T47D (cell line): Measurements from ENCODE around the gene EML6.

ENCODE experiments used
- DNase-seq, 2 experiments: peaks; one replicate each; pipeline versions ENCODE4 v3.0.0 to v3.0.0-alpha.2; 2011 to 2012; ENCODE audit warnings: low read depth in 1 of 2, low spot score in 1 of 2
- JUND ChIP-seq: IDR thresholded peaks from 2 replicates; pipeline ENCODE4 v1.6.1; 2012; ENCODE audit warnings: low read depth
- in situ Hi-C: cut with HindIII; loops from 2 replicates; pipeline ENCODE4 v1.10.0; 2016; ENCODE audit warnings: low sequenced_read_pairs, low pct_unique_long_range_greater_than_20kb

Gene EML6

DNA sequence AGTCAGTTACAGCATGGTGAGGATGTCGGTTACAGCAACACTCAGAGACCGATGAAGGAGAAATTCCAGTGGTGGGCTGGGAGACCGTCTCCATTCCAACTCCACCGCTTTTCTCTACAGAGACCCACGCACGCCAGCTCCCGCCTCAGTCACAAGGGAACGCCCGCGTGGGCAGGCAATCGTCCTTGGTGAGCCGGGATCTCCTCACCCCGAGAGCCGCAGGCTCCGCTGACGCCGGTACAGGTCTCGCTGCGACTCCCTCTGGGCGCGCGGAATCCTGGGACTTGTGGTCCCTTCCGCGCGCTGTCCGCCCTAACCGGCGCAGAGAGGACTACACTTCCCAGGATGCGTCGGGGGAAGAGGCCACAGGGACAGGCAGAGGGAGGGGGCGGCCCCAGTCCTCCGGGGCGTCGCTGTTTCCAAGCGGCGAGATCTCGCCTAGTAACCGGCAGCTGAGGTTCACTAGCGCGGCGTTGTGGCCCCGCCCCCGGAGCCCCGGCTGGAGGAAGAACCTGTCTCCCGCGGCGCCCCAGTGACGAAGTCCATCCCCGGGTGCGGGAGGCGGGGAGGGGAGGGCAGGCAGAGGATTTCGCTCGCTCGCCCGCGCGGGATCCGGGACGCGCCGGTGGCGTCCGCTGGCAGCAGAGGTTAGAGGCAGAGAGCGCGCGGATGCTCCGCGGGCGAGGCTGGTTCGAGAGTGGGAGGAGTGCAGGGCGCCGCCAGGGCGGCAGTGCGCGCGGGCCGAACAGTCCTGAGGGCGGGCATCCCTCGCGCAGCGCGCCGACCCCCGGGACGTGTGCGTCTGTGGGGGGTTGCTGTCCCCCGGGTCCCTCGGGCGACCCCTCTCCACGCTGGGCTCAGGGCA, at the start of gene EML6:
EML6 (plus strand) TSS at position 532 of the 865 bp plus-strand sequence. CDS start 1,400 bp downstream, outside the sequence.
- no peak for TF ChIP-seq JUND
- in situ Hi-C loops: no loop called here
- peak; percentile 97 to 98 for DNase-seq

DNA sequence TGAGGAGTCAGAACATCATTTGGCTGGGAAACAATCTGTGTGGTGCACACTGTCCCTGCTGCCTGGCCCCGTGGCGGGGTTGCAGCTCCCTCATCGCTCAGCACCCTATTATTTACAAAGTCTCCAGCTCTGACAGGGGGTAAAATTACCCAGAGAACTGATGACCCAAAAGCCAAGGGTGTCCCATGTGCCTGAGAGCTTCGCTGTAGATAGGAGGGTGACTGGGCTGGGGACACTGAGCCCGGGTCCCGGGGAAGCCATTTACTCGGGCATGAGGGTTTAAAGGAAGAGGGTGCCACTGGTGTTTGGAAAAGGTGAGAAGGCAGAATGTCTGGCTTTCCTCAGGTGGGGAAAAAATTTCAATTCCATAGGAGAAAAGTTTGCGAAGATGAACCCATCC, 48.2 kb upstream of the EML6 start:
- DNase-seq: no peak
- in situ Hi-C loops: no loop called here
- no peak for TF ChIP-seq JUND

- no peak for DNase-seq
- in situ Hi-C loops: no loop called here
- no peak for TF ChIP-seq JUND
These were observed 47.7 kb upstream of the EML6 start for GRCh38 chr2:54675738-54676137.

GRCh38 chr2:54676656-54677055, 46.8 kb upstream of the EML6 start:
- TF ChIP-seq JUND: no peak
- in situ Hi-C loops: no loop called here
- no peak for DNase-seq

GRCh38 chr2:54677476-54678265, 45.8 kb upstream of the EML6 start:
- in situ Hi-C loops: no loop called here
- no peak for DNase-seq
- TF ChIP-seq JUND: no peak

- TF ChIP-seq JUND: no peak
- in situ Hi-C loops: no loop called here
- DNase-seq: no peak
These were observed 44.7 kb upstream of the EML6 start for GRCh38 chr2:54678719-54679118.

GRCh38 chr2:54680397-54681041, 42.9 kb upstream of the EML6 start:
- in situ Hi-C loops: no loop called here
- DNase-seq: no peak

DNA sequence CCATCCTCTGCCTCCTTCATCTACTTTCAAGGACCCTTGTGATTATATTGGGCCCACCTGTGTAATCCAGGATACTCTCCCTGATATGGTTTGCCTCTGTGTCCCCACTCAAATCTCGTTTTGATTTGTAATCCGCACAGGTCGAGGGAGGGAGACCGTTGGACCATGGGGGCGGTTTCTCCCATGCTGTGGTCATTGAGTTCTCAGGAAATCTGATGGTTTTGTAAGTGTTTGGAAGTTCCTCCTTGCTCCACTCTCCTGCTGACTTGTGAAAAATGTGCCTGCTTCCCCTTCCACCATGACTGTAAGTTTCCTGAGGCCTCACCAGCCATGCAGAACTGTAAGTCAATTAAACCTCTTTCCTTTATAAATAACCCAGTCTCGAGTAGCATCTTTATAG, 42.0 kb upstream of the EML6 start:
- DNase-seq: no peak
- in situ Hi-C loops: no loop called here
- TF ChIP-seq JUND: no peak

More at GRCh38 chr2:54680397-54681041, 42.9 kb upstream of the EML6 start:
- TF ChIP-seq JUND: no peak

GRCh38 chr2:54683596-54683995, 39.9 kb upstream of the EML6 start:
- no peak for DNase-seq
- in situ Hi-C loops: no loop called here
- no peak for TF ChIP-seq JUND

- DNase-seq: no peak
These were observed 38.1 kb upstream of the EML6 start for GRCh38 chr2:54685263-54685775.

GRCh38 chr2:54687595-54688152, 35.8 kb upstream of the EML6 start:
- TF ChIP-seq JUND: no peak

More at GRCh38 chr2:54685263-54685775, 38.1 kb upstream of the EML6 start:
- in situ Hi-C loops: no loop called here
- TF ChIP-seq JUND: no peak

More at GRCh38 chr2:54687595-54688152, 35.8 kb upstream of the EML6 start:
- DNase-seq: no peak
- in situ Hi-C loops: no loop called here
